NCI-H1694 treated with DMSO at 0.1 percent for 48 hours (cell line): Measurements from ENCODE around the gene AKT2.
"Not testable (repeated sequence)": the region's sequence is repeated elsewhere in the genome, so short reads cannot be mapped to it uniquely, and the experiment has no call there.

Source experiments
- DNase-seq: peaks from one replicate; lab custom pipeline; 2025; lab: John Stamatoyannopoulos, UW

AKT2 gene

DNA sequence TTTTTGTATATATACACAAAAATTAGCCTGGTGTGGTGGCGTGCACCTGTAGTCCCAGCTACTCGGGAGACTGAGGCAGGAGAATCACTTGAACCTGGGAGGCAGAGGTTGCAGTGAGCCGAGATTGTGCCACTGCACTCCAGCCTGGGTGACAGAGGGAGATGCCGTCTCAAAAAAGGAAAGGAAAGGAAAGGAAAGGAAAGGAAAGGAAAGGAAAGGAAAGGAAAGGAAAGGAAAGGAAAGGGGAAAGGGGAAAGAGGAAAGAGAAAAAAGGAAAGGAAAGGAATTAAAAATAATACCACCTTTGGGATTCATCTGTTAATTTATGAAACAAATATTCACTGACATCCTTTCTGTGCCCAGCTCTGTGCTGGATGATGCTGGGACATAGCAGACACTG, 66.1 kb downstream of the AKT2 start:
- DNase-seq = not testable (repeated sequence)

DNA sequence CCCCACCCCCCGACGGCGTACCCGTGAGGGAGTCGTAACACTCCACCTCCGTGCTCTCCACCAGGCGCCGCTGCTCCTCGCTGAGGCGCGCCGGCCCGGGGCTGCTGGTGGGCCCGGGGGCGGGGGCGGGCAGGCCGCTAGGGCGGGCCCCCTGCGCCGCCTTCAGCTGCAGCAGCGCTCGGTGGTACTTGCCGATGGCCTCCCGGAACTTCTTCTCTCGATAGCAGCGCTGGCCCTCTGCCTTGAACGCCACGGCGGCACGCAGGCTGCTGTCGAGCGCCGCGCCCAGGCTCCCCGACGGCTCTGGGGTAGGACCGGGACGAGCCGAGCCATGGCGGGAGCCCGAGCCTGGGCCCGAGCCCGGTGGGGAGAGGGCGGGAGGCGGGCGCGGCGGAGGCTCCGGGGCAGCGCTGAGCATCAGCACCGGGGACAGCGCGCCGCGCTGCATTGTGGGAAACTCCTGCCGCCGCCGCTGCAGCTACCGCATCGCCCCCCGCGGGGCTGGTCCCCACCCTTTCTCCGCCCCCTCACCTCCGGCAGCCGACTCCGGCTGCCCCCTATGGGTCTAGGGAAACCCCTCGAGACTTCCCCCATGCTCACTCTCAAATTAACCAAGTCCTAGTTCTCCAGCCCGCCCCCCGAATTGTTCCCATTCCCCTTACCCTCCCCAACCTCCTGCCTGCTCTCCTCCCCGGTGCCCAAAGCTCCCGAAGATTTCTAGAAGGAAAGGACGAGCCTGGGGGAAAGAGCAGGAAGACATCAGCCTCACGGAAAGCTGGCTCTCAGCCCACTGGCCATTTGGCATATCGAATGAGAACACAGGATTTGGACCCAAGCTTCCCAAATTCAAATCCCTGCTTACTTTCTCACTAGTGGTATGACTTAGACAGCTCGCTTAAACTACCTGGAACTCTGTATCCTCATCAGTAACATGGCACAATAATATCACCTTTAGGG, 66.9 kb downstream of the AKT2 start, which contains the start of gene TTC9B:
TSS of gene TTC9B (minus strand) at position 451 of the 957 bp plus-strand sequence. CDS start at position 448, 3 bp downstream.
- DNase-seq = no peak

DNA sequence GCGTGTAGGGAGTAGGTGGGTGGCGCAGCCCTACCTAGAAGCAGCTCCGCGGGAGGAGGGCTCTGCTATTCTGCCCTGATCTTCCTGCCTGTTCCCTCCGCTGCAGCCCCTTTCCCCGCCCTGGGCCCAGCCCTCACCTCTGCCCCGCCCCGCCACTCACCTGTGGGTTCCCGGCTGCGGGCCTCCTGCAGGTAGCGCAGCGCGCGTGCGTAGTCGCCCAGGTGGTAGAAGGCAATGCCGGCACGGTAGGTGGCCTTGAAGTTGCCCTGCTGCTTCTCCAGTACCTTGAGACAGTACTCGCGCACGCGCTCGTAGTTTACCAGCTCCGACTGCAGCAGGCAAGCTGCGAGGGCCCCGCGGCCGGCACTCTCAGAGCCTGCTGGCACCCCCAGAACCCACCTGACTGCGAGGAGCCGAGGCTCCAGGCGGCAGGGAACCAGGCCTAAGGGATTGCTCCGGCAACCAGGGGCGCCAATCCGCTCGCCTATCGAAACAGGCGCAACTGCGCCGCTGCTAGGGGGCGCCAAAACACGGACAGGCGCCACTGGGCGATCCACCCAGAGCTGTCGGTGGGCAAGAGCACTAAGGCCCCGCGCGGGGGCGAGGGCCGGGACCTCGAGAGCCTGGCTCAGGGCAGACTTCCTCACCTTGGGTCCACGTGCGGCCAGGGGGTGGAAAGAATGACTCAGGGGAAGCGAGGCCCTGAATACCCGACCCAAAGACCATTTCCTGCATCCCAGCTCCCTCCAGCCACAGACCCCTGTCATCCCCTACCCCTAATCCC, 67.9 kb downstream of the AKT2 start:
- peak; percentile 6 for DNase-seq

DNA sequence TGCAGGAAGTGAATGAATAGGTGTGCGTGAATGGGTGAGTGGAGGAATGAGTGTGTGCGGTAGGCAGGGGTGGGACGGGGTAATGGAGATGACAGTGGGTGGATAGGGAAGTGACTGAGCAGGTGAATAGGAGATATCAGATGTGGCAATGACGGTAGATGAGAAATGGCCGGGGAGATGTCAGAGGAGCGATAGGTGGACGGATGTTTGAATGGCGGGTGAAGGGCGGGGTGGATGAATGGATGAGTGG, 68.4 kb downstream of the AKT2 start:
- no peak for DNase-seq

DNA sequence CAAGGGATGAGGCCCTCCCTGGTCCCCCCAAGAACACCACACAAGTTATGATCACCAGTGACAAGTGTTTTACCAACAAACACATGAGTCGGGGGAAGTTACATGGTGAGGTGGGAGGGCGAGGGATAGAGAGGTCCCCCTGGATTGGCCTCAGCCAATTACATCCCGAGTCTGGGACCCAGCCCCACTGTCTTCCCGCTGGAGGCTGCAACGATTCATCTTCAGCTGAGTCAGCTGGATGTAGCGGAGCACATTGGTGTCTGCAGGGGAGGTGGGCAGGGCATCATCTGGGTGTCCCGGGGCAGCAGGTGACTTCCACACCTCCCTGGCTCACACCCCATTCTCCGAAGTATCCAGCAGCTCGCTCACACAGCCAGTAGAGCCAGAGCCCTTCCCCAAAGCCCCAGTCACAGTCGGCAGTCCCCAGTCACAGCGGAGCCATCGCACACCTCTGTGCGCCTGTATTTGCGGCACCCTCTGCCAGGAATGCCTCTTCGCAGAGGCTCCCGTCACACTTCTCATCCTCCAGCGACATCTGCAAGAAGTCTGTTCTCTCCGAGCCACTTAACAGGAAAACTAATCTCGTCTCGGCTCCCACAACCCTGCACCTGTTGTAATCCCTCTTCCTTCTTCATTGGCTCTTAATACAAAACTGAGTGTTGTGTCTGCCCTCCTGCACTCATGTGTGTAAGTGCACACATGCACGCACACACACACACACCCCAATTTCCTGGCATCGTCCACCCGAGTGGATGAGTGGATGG, 69.0 kb downstream of the AKT2 start:
- no peak for DNase-seq

DNA sequence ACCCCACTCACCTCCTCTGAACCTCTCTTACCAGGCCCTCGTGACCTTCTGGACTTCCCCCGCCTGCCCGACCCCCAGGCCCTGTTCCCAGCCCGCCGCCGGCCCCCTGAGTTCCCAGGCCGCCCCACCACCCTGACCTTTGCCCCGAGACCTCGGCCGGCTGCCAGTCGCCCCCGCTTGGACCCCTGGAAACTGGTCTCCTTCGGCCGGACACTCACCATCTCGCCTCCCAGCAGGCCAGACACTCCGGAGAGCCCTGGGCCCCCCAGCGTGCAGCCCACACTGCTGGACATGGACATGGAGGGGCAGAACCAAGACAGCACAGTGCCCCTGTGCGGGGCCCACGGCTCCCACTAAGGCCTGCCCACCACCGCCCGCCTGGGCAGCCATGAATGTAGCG, 70.2 kb downstream of the AKT2 start:
- DNase-seq = no peak

DNA sequence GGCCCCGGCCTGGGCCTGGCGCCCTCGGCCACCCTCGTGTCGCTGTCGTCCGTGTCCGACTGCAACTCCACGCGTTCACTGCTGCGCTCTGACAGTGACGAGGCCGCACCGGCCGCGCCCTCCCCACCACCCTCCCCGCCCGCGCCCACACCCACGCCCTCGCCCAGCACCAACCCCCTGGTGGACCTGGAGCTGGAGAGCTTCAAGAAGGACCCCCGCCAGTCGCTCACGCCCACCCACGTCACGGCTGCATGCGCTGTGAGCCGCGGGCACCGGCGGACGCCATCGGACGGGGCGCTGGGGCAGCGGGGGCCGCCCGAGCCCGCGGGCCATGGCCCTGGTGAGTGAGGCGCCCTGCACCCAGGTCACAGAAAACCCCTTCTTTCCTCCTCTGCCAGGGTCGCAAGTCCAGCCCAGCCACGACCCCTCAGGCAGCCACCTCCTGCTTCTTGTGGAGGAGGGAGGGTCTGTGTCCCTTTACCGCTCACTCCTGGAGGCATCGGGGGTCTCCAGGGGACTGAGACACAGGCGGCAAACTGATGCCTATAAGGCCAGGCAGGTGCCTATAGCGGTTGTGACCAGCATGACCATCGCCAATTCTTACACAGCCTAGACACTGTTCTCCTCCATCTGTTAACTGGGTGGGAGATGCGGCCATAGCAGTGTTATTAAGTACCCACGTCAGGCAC, 71.1 kb downstream of the AKT2 start:
- no peak for DNase-seq

DNA sequence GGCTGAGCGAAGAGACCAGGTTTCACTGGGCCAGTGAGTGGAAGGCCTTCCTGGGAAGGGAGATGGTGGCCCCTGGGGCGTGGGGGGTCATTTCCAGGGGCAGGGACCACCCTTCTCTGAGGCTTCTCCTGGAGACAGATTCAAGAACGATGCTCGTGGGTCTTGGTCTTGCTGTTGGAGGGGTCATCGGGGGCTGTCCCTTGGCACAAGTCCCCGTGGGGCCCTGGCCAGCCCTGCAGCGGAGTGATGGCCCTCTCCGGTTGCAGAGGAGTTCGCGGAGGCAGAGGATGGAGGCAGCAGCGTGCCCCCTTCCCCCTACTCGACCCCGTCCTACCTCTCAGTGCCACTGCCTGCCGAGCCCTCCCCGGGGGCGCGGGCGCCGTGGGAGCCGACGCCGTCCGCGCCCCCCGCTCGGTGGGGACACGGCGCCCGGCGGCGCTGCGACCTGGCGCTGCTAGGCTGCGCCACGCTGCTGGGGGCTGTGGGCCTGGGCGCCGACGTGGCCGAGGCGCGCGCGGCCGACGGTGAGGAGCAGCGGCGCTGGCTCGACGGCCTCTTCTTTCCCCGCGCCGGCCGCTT, 71.8 kb downstream of the AKT2 start:
- DNase-seq = no peak

DNA sequence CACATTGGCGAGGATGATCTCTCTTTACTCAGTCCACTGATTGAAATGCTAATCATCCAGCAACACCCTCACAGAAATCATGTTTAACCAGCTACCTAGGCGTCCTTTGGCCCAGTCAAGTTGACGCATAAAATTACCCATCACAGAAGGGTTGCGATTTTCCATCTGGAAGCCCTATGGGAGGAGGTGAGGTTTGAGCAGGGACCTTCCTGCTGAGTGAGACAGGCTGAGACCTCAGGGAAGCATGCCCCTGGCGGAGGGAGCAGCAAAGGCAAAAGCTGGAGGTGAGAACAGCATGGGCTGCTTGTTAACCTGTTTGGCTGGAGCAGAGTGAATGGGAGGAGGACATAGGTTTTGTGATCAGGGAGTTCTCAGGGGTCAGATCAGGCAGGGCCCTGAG, 74.3 kb downstream of the AKT2 start:
- no peak for DNase-seq

DNA sequence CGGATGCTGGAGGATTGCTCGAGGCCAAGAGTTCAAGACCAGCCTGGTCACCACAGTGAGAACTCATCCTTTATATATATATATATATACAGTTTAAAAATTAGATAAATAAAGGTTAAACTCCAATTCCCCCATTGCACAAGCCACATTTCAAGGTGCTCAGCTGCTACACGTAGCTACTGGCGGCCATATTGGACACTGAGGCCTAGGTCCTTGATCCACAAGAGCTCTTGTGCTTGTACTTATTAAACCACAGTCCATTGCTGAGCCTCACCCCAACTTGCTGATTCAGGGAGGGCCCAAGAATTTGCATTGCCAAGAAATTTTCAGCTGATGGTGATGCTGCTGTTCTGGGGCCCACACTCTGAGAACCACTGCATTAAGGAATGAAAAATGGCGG, 76.5 kb downstream of the AKT2 start:
- DNase-seq = no peak

DNA sequence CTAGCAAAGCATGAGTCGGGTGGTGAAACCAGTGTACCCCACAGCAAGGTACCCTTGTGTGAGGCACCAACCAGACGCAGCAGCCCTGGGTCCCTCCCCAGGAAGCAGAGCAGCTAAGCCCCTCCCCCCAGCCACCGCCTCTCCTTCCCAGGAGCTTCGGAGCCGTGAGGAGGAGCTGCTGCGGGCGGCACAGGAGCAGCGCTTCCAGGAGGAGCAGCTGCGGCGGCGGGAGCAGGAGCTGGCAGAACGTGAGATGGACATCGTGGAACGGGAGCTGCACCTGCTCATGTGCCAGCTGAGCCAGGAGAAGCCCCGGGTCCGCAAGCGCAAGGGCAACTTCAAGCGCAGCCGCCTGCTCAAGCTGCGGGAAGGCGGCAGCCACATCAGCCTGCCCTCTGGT, 79.4 kb downstream of the AKT2 start:
- DNase-seq = no peak

DNA sequence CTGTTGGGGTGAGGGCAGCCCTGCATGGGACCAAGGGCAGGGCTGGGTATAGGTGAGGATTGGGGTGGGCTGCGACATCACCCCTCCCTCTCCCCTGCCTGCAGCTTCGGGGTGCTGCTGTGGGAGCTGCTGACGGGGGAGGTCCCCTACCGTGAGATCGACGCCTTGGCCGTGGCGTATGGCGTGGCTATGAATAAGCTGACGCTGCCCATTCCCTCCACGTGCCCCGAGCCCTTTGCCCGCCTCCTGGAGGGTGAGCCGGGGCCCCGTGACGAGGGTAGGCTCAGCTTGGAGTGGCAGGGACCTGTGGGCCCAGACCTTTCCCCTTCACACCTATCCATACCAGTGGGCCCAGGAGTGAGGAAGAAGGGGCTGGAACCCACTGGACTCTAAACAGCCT, 80.8 kb downstream of the AKT2 start:
- DNase-seq = no peak

DNA sequence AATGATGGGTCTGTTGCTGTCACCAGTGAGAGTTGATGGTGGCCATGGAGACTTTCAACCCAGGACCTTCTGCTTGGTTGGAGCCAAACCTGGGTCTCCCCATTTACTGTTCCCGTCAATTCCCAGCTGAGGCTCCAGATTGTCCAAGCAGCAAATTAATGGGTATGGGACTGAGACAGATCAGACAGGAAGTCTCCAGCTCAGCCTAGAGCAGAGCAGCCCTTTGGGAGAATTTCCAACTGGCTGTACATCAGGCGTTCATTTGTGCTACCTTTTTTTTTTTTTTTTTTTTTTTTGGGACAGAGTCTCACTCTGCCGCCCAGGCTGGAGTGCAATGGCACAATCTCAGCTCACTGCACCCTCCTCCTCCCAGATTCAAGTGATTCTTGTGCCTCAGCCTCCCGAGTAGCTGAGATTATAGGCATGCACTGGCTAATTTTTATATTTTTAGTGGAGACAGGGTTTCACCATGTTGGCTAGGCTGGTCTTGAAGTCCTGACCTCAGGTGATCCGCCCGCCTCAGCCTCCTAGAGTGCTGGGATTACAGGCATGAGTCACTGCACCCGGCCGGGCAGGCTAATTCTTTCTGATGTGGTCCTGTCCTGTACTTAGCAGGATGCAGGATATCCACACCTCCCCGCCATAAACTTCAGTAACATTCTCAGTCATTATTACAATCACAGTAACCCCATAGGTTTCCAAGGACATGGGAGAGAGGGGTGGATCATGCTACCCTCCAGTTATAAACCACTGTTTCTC, 84.6 kb downstream of the AKT2 start:
- DNase-seq = no peak

DNA sequence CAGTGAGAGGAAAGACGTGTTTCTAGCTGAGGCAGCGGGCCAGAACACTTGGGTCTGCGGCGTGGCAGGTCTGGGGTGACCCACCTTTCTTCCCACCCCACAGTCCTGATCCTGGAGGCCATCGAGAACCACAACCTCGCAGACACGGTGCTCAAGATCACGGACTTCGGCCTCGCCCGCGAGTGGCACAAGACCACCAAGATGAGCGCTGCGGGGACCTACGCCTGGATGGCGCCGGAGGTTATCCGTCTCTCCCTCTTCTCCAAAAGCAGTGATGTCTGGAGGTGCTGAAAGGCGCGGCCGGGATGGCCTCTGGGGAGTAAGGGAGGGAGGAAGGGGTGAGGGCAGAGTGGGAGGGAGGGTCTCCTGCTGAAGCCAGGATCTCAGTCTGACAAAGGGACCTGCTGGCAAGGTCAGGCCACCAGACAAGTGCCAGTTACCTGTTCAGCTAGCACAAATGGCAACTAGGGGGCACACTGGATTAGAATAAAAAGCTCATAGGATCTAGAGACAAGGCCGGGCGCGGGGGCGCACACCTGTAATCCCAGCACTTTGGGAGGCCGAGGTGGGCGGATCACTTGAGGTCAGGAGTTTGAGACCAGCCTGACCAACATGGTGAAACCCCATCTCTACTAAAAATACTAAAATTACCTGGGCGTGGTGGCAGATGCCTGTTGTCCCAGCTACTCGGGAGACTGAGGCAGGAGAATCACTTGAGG, 86.7 kb downstream of the AKT2 start:
- DNase-seq = no peak

DNA sequence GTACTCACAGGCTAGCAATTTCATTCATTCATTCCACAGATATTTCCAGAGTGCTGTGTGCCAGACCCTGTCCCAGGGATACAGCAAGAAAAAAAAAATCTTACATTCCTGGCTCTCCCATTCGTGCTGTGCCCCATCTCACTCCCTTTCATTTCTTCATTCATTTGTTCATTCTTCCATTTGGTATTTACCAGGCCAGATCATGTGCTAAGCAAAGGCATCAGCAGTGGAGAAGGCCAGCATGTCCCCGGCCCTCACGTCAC, 91.6 kb downstream of the AKT2 start:
- DNase-seq = no peak

DNA sequence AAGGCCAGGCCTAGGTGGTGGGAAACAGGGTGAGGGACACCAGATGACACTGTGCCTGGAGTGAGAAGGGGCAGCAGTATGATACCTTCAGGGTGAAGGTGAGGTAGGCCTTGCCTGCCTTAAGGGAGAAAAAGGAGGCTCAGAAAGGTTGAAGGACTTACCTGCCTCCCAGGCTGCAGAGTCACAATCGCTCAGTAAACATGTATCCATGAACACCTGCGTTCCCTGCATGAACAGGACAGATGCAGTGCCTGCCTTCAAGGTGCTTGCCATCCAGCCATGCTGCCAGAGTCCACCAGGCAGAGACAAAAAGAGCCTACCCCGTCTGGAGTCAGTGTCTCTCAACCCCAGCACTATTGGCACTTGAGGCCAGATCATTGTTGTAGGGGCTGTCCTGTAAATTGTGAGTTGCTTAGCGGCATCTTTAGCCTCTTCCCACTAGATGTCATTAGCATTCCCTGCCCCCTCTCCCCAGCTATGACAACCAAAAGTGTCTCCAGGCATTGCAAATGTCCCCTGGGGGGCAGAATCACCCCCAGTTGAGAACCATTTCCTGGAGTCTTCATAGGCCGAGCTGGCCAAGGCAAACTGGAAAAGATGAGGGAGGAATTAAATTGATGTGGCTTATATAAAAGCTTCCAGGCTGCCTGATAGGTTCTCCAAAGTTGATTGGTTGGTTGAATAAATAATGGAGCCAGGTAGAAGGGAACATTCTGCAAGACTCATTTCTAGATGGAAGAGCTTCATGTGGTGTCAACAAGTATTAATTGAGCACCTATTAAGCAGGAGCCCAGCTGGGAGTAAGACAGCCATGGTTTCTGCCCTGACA, 92.2 kb downstream of the AKT2 start:
- no peak for DNase-seq

DNA sequence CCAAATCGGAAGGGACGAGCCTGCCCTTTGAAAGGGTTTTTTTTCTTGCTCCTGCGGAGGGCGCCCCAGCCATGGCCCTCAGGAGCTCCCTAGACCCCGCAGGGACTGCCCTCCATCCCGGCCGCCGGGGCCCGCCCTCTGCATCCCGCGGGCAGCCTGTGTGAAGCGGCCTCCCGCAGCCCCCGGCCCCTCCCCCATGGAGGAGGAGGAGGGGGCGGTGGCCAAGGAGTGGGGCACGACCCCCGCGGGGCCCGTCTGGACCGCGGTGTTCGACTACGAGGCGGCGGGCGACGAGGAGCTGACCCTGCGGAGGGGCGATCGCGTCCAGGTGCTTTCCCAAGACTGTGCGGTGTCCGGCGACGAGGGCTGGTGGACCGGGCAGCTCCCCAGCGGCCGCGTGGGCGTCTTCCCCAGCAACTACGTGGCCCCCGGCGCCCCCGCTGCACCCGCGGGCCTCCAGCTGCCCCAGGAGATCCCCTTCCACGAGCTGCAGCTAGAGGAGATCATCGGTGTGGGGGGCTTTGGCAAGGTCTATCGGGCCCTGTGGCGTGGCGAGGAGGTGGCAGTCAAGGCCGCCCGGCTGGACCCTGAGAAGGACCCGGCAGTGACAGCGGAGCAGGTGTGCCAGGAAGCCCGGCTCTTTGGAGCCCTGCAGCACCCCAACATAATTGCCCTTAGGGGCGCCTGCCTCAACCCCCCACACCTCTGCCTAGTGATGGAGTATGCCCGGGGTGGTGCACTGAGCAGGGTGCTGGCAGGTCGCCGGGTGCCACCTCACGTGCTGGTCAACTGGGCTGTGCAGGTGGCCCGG, 93.1 kb downstream of the AKT2 start:
- no peak for DNase-seq

DNA sequence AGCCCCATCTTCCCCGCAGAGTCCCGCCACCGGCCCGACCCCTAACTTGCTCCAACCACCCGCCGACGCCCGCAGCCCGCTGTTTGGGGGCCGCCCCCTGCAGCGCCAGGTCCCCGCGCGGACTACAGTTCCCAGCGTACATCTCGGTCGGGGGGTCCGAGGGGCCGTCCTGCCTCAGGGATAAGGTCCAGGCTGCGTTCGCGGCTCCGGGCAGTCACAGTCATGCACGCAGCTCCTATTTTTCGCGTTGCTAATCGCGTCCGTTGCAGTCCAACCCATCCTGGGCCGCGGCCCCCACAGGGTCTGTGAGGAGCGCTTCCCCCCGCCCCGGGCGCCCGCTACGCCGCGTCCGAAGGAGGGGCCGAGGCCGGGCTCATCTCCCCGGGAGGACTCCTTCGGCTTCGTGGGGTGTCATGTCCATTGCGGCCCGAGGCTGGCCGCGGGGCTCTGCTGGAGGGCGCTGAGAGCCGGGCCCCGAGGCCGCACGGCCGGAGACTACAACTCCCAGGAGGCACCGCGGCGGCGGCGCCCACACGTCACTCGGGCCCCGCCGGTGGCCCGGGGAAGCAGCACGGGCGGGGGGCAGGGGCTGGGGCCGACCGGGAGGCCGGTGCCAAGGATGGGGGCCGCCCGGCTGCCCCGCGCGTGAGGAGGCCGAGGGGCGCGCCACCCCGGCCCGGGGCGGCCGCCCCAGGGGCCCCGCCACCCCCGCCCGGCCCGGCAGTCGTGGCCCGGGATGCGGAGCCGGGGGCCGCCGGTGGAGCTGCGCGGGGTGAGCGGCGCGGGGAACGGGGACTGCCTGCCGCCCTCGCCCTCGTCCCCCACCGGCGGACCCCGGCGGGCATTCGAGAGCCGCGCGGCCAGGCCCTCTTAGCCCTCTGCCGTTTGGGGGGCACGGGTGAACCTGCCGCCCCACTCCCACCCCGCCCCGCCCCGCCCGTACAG, 94.0 kb downstream of the AKT2 start, which contains the start of gene MAP3K10:
TSS of gene MAP3K10 (plus strand) at position 536 of the 945 bp plus-strand sequence. CDS start 606 bp downstream, outside the sequence.
- DNase-seq = peak; percentile 35
